IPS-18c (cell line): Measurements from ENCODE around the gene FKBP6.
"Not testable (repeated sequence)": the region's sequence is repeated elsewhere in the genome, so short reads cannot be mapped to it uniquely, and the experiment has no call there.

Experiments used
- H3K4me3 ChIP-seq: 2 replicates; pipeline ENCODE4 v1.7.0; 2013; ENCODE audit warnings: low read depth, mild to moderate bottlenecking, low read length, moderate library complexity; ENCODE audit not compliant: insufficient read depth
- H3K9me3 ChIP-seq: one replicate; pipeline ENCODE4 v1.6.1; 2013; ENCODE audit warnings: mild to moderate bottlenecking, low read length, moderate library complexity; ENCODE audit not compliant: control insufficient read depth, insufficient read depth

FKBP6 gene

DNA sequence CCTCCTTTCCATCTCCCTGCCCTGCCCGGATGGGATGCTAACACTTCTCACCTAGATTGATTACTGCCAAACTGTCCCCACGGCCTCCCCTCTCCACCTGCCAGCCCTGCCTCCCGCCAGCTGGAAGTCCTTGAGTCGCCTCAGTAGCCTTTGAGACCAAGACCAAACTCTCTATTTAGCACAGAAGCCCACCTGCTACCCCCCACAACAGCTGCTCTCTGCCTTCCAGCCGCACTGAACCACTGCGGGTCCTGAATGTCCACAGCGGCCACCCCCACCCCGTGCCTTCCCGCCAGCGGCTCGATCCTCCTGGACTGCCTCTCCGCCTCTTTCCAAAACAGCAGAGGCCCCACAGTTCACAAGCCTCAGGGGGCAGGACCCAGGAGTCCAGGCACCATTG is 39.0 kb downstream of the FKBP6 start:
- H3K4me3 ChIP-seq: no peak overlapping the region
- H3K9me3 ChIP-seq: no peaks in the 10 kb centered on the region

DNA sequence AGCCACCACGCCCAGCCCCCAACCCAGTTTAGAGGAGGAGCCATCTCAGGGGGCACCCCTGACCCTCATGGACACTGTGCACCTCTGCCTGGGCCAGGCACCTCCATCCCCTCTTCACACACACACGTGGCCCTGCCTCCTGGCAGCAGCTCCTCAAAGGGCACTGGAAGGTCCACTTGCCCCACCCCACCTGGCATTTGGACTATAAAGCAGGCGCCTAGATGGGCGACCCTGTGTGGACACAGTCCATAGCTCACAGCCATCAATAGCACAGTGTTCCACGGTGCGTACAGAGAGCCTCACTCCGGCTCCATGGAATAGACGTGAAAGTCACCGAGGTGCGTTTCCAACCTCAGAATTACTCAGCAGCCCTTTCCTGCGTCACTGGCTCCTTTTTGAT is 41.0 kb downstream of the FKBP6 start:
- H3K9me3 ChIP-seq: no peaks in the 10 kb centered on the region
- H3K4me3 ChIP-seq: no peak overlapping the region

DNA sequence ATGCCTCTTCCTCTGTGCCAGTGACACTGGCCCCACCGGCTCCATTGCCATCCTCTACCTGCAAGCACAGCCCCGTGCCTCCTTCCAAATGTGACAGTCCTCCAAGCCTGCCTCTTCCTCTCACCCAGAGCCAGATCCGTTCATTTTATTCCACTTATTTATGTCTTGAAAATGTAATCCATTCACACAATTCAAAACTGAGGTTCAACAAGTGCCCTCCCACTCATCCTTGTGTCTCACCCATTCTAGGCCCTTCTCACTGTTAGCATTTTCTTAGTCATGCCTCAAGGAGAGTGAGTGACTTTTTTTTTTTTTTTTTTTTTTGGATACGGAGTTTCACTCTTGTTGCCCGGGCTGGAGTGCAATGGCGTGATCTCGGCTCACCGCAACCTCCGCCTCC is 41.7 kb downstream of the FKBP6 start:
- Histone ChIP-seq H3K9me3 (no peaks in the 10 kb centered on the region), H3K4me3 (no peak overlapping the region)

DNA sequence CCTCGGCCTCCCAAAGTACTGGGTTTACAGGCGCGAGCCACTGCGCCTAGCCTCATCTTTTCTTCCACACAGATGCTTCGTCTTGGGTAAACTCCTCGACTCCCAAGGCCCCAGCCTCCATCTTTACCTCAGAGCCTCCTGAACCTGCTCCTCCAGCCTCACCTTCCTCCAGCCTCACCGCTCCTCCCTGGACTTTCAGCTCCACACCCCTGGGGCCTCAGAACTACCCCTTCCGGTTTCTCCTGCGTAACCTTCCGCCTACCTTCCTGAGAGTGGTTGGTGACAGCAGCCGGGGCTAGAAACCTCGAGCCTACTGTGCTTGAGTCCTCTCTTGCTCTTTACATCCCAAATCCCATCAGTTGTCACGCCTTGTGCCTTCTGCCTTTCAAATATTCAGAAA is 45.8 kb downstream of the FKBP6 start:
- Histone ChIP-seq H3K9me3 (no peaks in the 10 kb centered on the region), H3K4me3 (no peak overlapping the region)

DNA sequence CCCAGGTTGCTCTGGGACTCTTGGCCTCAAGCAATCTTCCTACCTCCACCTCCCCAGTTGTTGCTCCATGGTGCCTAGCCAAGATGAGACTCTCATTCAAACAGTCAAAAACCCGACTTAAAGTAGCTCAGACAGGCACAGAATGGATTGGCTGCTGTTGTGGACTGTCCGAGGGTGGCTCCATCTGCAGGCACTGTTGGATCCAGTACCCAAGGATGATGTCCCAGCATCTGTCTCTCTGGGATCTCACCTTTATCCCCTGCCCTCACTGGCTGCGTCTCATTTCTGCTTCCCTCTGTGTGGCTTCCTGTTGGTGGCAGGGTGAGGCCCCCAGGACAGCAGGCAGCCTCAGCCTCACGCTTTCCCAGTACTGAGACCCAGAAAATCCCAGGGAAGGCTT is 48.3 kb downstream of the FKBP6 start:
- H3K4me3 ChIP-seq, H3K9me3 ChIP-seq: not testable (repeated sequence)

DNA sequence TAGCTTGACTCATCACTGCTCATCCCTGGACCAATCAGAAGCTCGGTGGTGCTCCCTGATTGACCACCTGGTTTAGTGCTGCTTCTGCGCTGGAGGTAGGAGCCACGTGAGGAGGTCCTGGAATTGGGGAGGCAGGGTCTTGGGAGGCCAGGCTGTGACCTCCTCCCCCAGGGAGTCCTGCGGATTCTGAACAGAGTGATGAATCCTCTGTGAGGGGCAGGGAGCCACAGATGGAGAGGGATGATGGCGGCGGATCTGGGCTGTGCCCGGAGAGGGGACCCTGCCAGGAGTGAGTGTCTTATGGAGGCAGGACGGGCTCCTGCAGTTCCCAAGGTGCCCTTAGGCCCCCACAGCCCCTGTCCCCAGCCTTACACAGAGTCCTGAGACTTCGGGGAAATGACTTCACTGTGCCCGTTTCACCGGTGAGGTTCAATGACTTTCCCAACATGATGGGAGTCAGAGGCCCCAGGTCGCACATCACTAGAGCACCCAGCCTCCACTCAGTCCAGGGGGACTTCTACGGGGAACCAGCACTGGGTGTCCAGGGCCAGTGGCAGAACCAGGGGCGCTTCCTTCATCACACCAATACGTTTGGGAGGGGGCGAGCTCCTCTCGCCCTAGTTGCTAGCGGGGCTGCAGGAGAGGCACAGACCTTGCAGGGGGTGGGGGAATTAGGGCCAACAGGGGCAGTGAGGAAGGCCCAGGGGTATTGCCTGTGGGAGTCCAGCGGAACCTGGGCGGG is 48.9 kb downstream of the FKBP6 start:
- Histone ChIP-seq H3K4me3 (no peak overlapping the region), H3K9me3 (no peaks in the 10 kb centered on the region)

DNA sequence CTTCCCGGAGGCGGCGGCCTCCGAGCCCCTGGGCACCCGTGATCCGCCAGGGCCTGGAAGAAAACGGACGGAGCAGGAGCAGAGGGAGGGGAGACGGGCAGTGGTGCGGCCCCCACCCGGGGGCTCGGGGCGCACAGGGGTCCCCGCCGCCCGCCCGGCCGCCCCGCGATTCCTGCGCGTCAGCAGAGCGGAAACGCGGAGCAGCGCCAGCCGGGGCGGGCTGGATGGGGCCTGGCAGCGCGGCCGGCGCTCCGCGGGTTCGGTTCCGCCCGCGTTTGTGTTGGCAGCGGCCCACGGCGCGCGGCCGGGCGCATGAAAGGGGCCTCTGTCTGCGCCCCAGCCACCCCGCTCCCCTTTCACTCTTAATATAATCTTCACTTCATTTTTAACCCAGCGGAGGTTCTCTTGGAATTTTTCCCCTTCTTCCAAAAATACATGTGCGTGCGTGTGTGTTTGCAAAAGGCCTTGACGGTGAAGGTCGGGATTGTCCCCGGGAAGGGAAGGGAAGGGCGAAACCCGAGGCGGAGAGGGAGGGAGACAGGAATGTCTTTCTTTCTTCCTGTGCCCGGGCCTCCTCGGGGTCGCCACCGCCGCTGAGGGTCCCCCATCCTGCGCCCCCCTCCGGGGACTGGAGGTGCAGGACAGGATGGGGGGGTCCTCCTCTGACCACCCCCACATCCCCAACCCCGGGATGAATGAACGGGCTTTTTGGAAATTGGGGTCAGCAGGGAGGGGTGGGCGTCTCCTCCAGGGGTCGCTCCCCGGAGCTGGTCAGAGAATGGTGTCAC is 49.6 kb downstream of the FKBP6 start:
- H3K4me3 ChIP-seq, H3K9me3 ChIP-seq: not testable (repeated sequence)

DNA sequence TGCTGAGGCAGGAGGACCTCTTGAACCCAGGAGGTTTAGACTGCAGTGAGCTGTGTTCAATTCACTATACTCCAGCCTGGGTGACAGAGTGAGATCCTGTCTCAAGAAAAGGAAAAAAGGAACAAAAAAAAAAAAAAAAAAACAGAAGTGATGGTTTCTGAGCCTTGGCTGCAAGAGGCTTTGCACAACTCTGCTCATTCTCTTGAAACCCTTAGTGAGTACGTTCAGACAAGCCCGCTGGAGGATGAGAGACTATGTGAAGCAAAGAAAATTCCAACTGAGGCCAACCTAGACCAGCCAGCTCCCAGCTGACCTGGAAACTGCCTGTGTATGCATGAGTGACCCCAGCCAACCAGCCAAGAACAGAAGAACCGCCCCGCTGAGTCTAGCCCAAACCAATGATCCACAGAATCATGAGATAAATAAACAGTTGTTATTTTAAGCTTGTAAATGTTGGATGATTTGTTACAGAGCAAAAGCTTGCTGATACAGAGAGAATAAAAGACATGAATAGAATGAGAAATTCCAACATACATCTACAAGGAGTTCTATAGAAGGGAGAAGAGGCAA is 55.1 kb downstream of the FKBP6 start:
- H3K9me3 ChIP-seq: peaks cover 2% of the 10 kb centered on the region
- no peak overlapping the region for H3K4me3 ChIP-seq

DNA sequence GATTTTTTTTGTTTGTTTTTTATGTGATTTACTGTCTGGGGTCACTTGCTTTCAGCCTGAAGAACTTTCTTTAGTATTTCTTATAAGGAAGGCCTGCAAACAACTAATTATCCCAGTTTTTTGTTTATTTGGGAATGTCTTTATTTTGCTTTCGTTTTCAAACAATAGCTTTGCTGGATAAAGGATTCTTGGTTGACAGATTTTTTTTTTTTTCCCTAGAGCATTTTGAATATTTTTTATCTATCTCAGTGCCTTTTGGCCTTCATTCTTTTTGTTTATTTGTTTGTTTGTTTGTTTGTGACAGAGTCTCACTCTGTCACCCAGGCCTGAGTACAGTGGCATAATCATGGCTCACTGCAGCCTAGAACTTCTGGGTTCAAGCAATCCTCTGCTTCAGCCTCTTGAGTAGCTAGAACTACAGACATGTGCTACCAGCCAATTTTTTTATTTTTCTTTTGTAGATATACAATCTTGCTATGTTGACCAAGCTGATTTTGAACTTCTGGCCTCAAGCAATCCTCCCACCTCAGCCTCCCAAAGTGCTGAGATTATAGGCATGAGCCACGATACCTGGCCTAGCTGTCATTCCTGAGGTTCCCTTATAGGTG is 59.4 kb downstream of the FKBP6 start:
- no peak overlapping the region for H3K4me3 ChIP-seq
- H3K9me3 ChIP-seq: peaks cover 2% of the 10 kb centered on the region

DNA sequence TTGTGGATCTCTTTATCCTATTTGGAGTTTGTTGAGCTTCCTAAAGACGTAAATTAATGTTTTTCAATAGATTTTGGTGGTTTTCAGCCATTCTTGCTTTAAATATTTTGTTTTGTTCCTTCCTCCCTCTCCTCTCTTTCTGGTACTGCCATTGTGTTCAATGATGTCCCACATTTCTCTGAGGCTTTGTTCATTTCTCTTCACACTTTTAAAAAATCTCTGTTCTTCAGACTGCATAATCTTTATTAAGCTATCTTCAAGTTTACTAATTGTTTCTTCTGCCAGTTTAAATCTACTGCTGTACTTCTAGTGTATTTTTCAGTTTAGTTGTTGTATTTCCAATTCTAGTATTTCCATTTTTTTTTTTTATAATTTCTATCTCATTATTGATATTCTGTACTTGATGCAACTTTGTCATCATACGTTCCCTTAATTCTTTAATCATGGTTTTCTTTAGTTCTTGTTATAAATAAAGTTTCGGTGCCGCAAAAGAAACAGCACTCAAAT is 60.0 kb downstream of the FKBP6 start:
- Histone ChIP-seq H3K9me3 (peaks cover 2% of the 10 kb centered on the region), H3K4me3 (no peak overlapping the region)

DNA sequence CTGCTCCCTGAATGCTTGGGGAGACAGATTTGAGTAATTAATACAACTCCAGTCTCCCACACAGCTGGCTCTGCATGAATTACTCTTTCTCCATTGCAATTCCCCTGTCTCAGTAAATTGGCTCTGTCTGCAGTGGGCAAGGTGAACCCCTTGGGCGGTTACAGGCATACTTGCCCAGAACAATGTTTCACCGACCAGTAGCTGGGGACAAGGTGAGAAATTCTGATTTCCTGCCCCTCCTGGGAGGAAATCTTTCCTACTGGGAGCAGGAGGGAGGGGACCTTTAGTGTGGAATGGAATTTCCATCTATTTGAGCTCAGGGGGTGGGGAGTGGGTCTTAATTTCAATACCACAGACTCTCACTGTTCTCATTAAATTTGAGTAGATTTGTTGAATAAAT is 63.4 kb downstream of the FKBP6 start:
- Histone ChIP-seq H3K4me3 (no peak overlapping the region), H3K9me3 (peaks cover 2% of the 10 kb centered on the region)

DNA sequence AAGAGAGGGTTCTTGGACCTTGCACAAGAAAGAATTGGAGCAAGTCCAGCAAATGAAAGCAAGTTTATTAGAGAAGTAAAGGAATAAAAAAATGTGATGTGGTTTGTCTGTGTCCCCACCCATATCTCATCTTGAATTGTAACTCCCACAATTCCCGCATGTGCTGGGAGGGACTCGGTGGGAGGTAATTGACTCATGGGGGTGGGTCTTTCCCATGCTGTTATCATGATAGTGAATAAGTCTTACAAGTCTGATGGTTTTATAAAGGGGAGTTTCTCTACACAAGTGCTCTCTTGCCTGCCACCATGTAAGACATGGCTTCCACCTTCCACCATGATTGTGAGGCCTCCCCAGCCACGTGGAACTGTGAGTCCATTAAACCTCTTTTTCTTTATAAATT is 66.5 kb downstream of the FKBP6 start:
- H3K4me3 ChIP-seq: no peak overlapping the region
- H3K9me3 ChIP-seq: peaks cover 2% of the 10 kb centered on the region

DNA sequence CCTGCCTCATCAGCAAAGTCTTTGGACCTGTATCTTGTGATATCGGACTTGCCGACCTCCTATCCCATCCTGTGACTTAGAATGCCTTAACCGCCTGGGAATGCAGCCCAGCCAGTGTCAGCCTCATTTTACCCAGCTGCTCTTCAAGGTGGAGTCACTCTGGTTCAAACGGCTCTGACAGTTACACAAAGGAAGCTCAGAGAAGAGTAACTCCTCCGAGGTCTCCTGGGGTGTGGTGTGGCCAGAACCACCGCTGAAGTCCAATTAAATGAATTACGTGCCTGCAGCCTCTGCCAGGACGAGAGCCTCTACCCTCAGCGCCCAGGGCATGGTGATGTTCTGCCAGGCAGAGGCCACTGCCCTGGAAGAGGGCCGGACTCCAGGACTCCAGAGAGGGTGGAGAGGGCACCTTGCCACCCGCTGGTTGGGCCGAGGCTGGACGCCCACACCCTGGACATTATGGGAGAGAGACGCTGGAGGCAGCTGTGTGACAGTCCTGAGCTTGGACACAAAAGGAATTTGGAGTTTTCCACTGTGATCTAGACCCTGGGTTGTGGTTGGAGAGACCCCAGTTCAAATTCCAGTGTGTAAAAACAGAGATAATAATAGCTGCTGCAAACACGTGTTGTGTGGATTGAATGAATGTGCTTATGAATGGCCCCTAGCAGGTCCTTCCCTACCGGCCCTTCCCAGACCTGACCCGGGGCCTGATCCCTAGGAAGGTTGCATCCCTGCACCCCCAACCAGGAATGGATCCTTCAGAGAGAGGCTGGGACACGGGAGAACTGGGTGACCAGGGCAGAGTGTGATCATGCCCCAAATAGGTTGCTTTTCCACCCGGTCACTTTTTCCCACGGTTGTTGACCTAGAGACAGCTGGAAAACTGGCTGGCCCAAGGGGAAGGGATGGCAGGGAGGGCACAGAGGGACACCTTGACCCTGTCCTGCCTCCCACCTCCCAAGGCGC is 67.9 kb downstream of the FKBP6 start:
- peaks cover 2% of the 10 kb centered on the region for H3K9me3 ChIP-seq
- no peak overlapping the region for H3K4me3 ChIP-seq

DNA sequence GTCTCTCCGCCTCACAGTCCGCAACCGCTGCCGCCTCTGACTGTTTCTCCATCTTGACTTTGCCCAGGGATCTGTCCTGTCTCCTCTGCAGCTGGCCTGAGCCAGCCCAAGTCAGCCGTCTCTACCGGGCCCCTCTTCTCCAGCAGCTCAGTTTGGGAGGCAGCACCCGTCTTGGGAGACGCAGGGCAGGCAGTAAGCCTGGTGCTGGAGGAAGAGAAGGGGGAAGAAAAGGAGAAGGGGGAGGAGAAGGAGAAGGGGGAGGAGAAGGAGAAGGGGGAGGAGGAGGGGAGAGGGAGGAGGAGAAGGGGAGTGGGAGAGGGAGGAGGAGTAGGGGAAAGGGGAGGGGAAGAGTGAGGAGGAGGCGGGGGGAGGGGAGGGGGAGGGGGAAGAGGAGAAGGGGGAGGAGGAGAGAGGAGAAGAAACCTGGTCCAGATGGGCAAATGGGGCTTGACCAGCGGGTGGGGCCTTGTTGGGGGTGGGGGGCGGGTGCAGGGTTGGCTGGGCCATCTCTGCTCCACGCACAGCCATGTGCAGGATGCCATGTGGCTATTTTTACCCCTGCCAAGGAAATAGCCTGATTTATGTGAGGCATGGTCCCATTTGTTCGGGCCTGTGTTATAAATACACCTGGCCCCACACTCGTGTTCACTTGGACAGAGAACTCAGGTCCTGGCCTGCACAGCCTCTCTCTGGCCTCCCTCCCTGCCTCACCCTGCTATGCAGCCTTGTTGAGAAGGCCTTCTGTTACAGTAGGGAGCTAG is 69.7 kb downstream of the FKBP6 start:
- peak overlapping the region; percentile 54; the same call in 1 of the 2 replicates for H3K4me3 ChIP-seq

DNA sequence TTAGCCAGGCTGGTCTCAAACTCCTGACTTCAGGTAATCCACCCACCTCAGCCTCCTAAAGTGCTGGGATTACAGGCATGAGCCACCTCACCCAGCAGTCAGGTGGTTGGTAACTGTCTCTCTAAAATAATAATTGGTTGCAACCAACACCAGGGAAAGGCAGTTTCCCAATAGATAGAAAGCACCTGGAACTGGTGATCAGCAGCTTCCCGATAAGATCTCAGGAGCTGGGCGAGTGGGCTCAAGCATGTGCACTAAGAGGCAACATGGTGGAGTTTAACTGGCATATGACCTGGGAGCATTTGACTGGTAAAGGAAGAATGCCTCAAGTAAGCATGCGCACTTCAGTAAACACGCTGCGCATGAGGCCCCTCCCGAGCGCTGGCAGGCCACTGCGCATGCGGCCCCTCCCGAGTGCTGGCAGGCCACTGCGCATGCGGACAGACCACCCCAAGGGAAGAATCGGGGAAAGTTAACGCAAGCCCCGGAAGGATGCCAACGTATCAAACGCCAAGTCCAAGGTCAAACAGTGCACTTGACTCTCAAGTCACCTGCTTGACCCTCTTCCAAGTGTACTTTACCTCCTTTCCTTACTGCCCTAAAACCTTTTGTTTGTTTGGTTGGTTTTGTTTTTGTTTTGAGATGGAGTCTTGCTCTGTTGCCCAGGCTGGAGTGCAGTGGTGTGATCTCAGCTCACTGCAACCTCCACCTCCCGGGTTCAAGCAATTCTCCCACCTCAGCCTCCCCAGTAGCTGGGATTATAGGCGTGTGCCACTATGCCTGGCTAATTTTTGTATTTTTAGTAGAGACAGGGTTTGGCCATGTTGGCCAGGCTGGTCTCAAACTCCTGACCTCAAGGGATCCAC is 71.5 kb downstream of the FKBP6 start:
- not testable (repeated sequence) for H3K9me3 ChIP-seq, H3K4me3 ChIP-seq

More for the DNA sequence above, 69.7 kb downstream of the FKBP6 start:
- H3K9me3 ChIP-seq: peaks cover 2% of the 10 kb centered on the region
